Vagina (tissue), 2 donors: ENCODE data around the gene CIAO2B. TPM values are rescaled to one million over a fixed set of nuclear protein-coding genes. Genes with fewer than 3 reads are reported as not detected.

ENCODE experiments used
- DNase-seq, 2 donors: peaks; one replicate each; pipeline ENCODE4 v3.0.0-alpha.2; 2017; ENCODE audit errors: extremely low spot score in 2 of 2
- H3K27ac ChIP-seq: fragments of 200-600 bp; sonication (generic); one replicate; pipeline ENCODE4 v1.5.1; 2019
- H3K27me3 ChIP-seq: fragments of 200-600 bp; sonication (generic); one replicate; pipeline ENCODE4 v1.5.1; 2019
- H3K36me3 ChIP-seq, 2 donors: fragments of 200-600 bp; sonication (generic); one replicate each; pipeline ENCODE4 v1.5.1; 2017 to 2019
- H3K4me1 ChIP-seq: fragments of 200-600 bp; sonication (generic); one replicate; pipeline ENCODE4 v1.5.1; 2019
- H3K4me3 ChIP-seq, 2 donors: fragments of 200-600 bp; sonication (generic); 1 replicate in 1 of 2; 2 replicates in 1 of 2; pipeline ENCODE4 v1.5.1; 2016 to 2019
- H3K9me3 ChIP-seq: fragments of 200-600 bp; sonication (generic); one replicate; pipeline ENCODE4 v1.5.1; 2019
- CTCF ChIP-seq, 3 experiments: fragments of 450-650 bp in 2 of 3; fragments of 200-600 bp in 1 of 3; sonication (generic) in 1 of 3; IDR thresholded peaks; one replicate each; pipeline ENCODE4 v1.5.1; 2017 to 2019; ENCODE audit warnings: antibody characterized with exemption in 3 of 3, mild to moderate bottlenecking in 2 of 3, moderate library complexity in 2 of 3
- POLR2A ChIP-seq, 2 donors: fragments of 450-650 bp; IDR thresholded peaks; one replicate each; pipeline ENCODE4 v1.6.1; 2017; ENCODE audit warnings: antibody characterized with exemption in 2 of 2, mild to moderate bottlenecking in 2 of 2, moderate library complexity in 2 of 2
- POLR2AphosphoS5 ChIP-seq, 2 donors: sonication (generic); formaldehyde crosslinking; IDR thresholded peaks; one replicate each; pipeline ENCODE4 v1.9.0; 2017; ENCODE audit warnings: antibody characterized with exemption in 2 of 2, mild to moderate bottlenecking in 2 of 2, low read depth in 1 of 2; ENCODE audit not compliant: insufficient read depth in 1 of 2
- intact Hi-C: fragments of 100-400 bp; cut with DNase I; formaldehyde crosslinking; loops from one replicate; pipeline ENCODE4 v1.15.1; 2023
- total RNA-seq: library from RNA; depleted of rRNA; stranded (reverse); fragments of >200 nt; gene quantifications from one replicate; pipeline ENCODE4 v1.2.3, GENCODE V29; 2016

Gene CIAO2B
- total RNA-seq: 105 TPM

- no peak for DNase-seq
Measured at GRCh38 chr16:66934138-66934838, at the start of gene CIAO2B. Gene CIAO2B, minus strand, starts transcription at chr16:66934402. Its CDS starts 38 bp downstream, at chr16:66934364.

GRCh38 chr16:66983033-66983432 is 48.8 kb upstream of the CIAO2B start:
- intact Hi-C loops: no loop called here
- TF ChIP-seq CTCF (IDR thresholded peaks at IDR 0.05): no peak
- TF ChIP-seq POLR2AphosphoS5 (IDR thresholded peaks at IDR 0.05; ENCODE audit: insufficient read depth in 1 of 2, low read depth in 1 of 2): no peak
- no peak for TF ChIP-seq POLR2A (IDR thresholded peaks at IDR 0.05)

More at GRCh38 chr16:66934138-66934838, at the start of gene CIAO2B:
- Histone ChIP-seq H3K4me1 (peaks cover 55% of the 10 kb centered on the region), H3K36me3 (peaks cover 0 to 10% of the 10 kb centered on the region in 2 donors), H3K27ac (peak within 1 kb of the TSS; percentile 90), H3K4me3 (peak within 1 kb of the TSS; percentile 73 to 94), H3K9me3 (no peaks in the 10 kb centered on the region), H3K27me3 (no peaks in the 10 kb centered on the region)
- intact Hi-C loops: no loop called here
- TF ChIP-seq POLR2A (IDR thresholded peaks at IDR 0.05) (peak in 1 of 2 donors; percentile 87), POLR2AphosphoS5 (IDR thresholded peaks at IDR 0.05; ENCODE audit: insufficient read depth in 1 of 2, low read depth in 1 of 2) (peak; percentile 93 to 98), CTCF (IDR thresholded peaks at IDR 0.05) (peak in 1 of 3 experiments; percentile 4)

GRCh38 chr16:66979011-66979717 is 45.0 kb upstream of the CIAO2B start:
- H3K27ac ChIP-seq: no peak overlapping the region
- H3K4me3 ChIP-seq: no peak overlapping the region
- H3K27me3 ChIP-seq: no peaks in the 10 kb centered on the region
- no peak for TF ChIP-seq CTCF (IDR thresholded peaks at IDR 0.05)
- no peak for TF ChIP-seq POLR2AphosphoS5 (IDR thresholded peaks at IDR 0.05; ENCODE audit: insufficient read depth in 1 of 2, low read depth in 1 of 2)
- no peak for TF ChIP-seq POLR2A (IDR thresholded peaks at IDR 0.05)
- DNase-seq: no peak
- H3K36me3 ChIP-seq: no peaks in the 10 kb centered on the region
- intact Hi-C loops: no loop called here
- H3K4me1 ChIP-seq: no peaks in the 10 kb centered on the region
- H3K9me3 ChIP-seq: no peaks in the 10 kb centered on the region

More at GRCh38 chr16:66983033-66983432, 48.8 kb upstream of the CIAO2B start:
- no peaks in the 10 kb centered on the region for H3K36me3 ChIP-seq
- H3K27ac ChIP-seq: no peak overlapping the region
- no peaks in the 10 kb centered on the region for H3K9me3 ChIP-seq
- H3K27me3 ChIP-seq: no peaks in the 10 kb centered on the region
- H3K4me1 ChIP-seq: no peaks in the 10 kb centered on the region
- no peak overlapping the region for H3K4me3 ChIP-seq
- no peak for DNase-seq

GRCh38 chr16:66977341-66978113 is 43.3 kb upstream of the CIAO2B start:
- H3K36me3 ChIP-seq: no peaks in the 10 kb centered on the region
- no peaks in the 10 kb centered on the region for H3K9me3 ChIP-seq
- TF ChIP-seq POLR2A (IDR thresholded peaks at IDR 0.05): no peak
- peak; percentile 91 to 99 (median 98) for TF ChIP-seq CTCF (IDR thresholded peaks at IDR 0.05)
- peak in 1 of 2 donors; percentile 20 for TF ChIP-seq POLR2AphosphoS5 (IDR thresholded peaks at IDR 0.05; ENCODE audit: insufficient read depth in 1 of 2, low read depth in 1 of 2)
- no peak overlapping the region for H3K4me3 ChIP-seq
- H3K27ac ChIP-seq: no peak overlapping the region
- intact Hi-C loops: loop anchor here (2.0 kb wide), 1 partner anchor 177 kb away; no protein-coding TSS in a partner anchor
- no peak for DNase-seq
- no peaks in the 10 kb centered on the region for H3K27me3 ChIP-seq
- no peaks in the 10 kb centered on the region for H3K4me1 ChIP-seq
